Panc1 (cell line): ENCODE measurements around the gene PAFAH1B1. TPM values are rescaled to one million over a fixed set of nuclear protein-coding genes. Genes with fewer than 3 reads are reported as not detected.

Experiments
- ATAC-seq: fragments of 200-7000 bp; cut with Tn5 transposase; 2 replicates; pipeline ENCODE4 v1.9.1; 2020; ENCODE audit warnings: mild to moderate bottlenecking, moderate library complexity
- BruUV-seq: library from RNA; stranded (reverse); fragments of 400-500 nt; replicated peaks from 2 replicates; lab custom pipeline; 2021; lab: Mats Ljungman, UMichigan
- CTCF ChIA-PET: fragments of 300-600 bp; sonication (Branson Sonifier 250); formaldehyde crosslinking; loops from one replicate; lab custom pipeline; 2022; ENCODE audit warnings: antibody characterized with exemption; lab: Charles Lee
- POLR2A ChIA-PET: fragments of 300-600 bp; sonication (Branson Sonifier 250); formaldehyde crosslinking; loops from one replicate; lab custom pipeline; 2022; ENCODE audit warnings: antibody characterized with exemption; lab: Charles Lee
- DNase-seq: peaks from one replicate; pipeline ENCODE4 v3.0.0-alpha.2; 2010; ENCODE audit warnings: low read depth, low spot score
- H3K27ac ChIP-seq: 2 replicates; pipeline ENCODE4 v1.5.1; 2011; ENCODE audit warnings: mild to moderate bottlenecking, low read length, inconsistent platforms
- H3K27me3 ChIP-seq: fragments of 200-500 bp; sonication (Bioruptor generic); 2 replicates; pipeline ENCODE4 v1.6.0; 2014; ENCODE audit warnings: low read length, inconsistent platforms; ENCODE audit not compliant: control insufficient read depth, insufficient read depth
- H3K36me3 ChIP-seq: fragments of 200-500 bp; sonication (Bioruptor generic); 2 replicates; pipeline ENCODE4 v1.5.1; 2014; ENCODE audit warnings: inconsistent platforms, mild to moderate bottlenecking, low read length, moderate library complexity; ENCODE audit not compliant: control insufficient read depth, insufficient read depth
- H3K4me1 ChIP-seq: 2 replicates; pipeline ENCODE4 v1.5.1; 2011; ENCODE audit warnings: inconsistent platforms, mild to moderate bottlenecking, low read length, moderate library complexity; ENCODE audit not compliant: control insufficient read depth, insufficient read depth
- H3K4me3 ChIP-seq, 2 experiments: 2 replicates each; pipeline ENCODE4 v1.5.1; 2011 to 2012; ENCODE audit warnings: low read depth in 2 of 2, low read length in 2 of 2, mild to moderate bottlenecking in 2 of 2, inconsistent platforms in 1 of 2, moderate library complexity in 1 of 2
- H3K9me3 ChIP-seq: fragments of 200-500 bp; sonication (Bioruptor generic); 2 replicates; pipeline ENCODE4 v1.5.1; 2014; ENCODE audit warnings: low read depth, mild to moderate bottlenecking, inconsistent platforms, low read length, moderate library complexity; ENCODE audit not compliant: control insufficient read depth, insufficient read depth
- POLR2AphosphoS5 ChIP-seq: IDR thresholded peaks from 2 replicates; pipeline ENCODE4 v1.6.1; 2012; ENCODE audit warnings: mild to moderate bottlenecking, low read depth, low read length, moderate library complexity
- SIN3A ChIP-seq: IDR thresholded peaks from 2 replicates; pipeline ENCODE4 v1.6.1; 2012; ENCODE audit warnings: low read depth, mild to moderate bottlenecking, low read length, moderate library complexity, borderline replicate concordance; ENCODE audit not compliant: insufficient read depth
- TCF7L2 ChIP-seq: IDR thresholded peaks from 2 replicates; pipeline ENCODE4 v1.6.1; 2011; ENCODE audit warnings: mild to moderate bottlenecking, low read depth, low read length, inconsistent platforms
- in situ Hi-C: cut with HindIII; loops from 2 replicates; pipeline ENCODE4 v1.10.0; 2016; ENCODE audit warnings: low sequenced_read_pairs, low pct_unique_long_range_greater_than_20kb
- intact Hi-C: fragments of 100-400 bp; cut with micrococcal nuclease; formaldehyde crosslinking; loops from one replicate; pipeline ENCODE4 v1.10.0; 2022; ENCODE audit not compliant: unreplicated experiment
- total RNA-seq: library from RNA; stranded (reverse); gene quantifications from one replicate; pipeline ENCODE4 v1.2.1, GENCODE V29; 2021; ENCODE audit not compliant: unreplicated experiment
- TF ChIP-seq, protein P1 (sequence below), 2 experiments: IDR thresholded peaks; 2 replicates each; pipeline ENCODE4 v1.6.1; 2011 to 2012; ENCODE audit warnings: low read depth in 2 of 2, control low read depth in 1 of 2, low read length in 1 of 2, mild to moderate bottlenecking in 1 of 2, moderate library complexity in 1 of 2; ENCODE audit not compliant: insufficient read depth in 1 of 2
- TF ChIP-seq, protein P2 (sequence below): fragments of 450-650 bp; IDR thresholded peaks from 2 replicates; pipeline ENCODE4 v1.5.1; 2017; ENCODE audit warnings: mild to moderate bottlenecking

The PAFAH1B1 gene
- total RNA-seq, 1 experiment from 2014 or later = 120 TPM

DNA sequence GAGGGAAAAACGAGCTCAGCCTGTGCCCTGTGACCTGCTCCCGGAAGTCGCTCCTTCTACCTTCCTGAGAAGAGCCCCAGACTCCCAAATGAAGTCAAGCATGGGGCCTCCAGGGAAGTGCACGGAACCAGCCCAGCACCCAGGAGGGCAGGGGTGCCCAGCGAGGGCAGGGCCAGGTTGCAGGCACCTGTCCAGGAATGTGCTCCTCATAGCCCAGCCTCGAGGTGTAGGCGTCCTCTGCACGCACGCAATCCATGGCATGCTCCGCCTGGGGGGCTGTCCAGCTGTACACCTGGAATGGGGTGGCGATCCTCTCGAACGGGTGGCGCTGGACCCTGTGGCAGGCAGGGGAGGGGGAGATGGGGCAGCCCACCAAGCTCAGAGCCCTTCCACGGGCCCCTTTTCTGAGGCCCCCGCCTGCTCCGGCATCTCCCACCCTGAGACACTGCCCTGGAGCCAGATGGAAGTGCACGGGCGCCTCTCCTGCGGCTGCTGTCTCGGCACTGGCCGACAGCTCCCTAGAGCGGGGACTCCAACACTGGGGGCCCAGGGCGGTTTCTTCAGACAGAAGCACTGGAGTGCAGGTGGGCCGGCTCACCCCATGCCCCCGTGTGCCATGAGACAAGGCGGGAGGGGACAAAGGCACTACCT is 107.2 kb downstream of the PAFAH1B1 start:
- no TSS peak for BruUV-seq
- no peak overlapping the region for H3K4me3 ChIP-seq
- no peaks in the 10 kb centered on the region for H3K27me3 ChIP-seq
- POLR2A ChIA-PET = no interaction called here
- no peaks in the 10 kb centered on the region; the same call in 1 of the 2 replicates for H3K4me1 ChIP-seq
- no peak for DNase-seq
- 0 out of 2 replicates have a peak, but pooled peaks cover 3% of the 10 kb centered on the region for H3K36me3 ChIP-seq
- in situ Hi-C loops = no loop called here
- no peak overlapping the region for H3K27ac ChIP-seq
- no peak for ATAC-seq
- intact Hi-C loops = no loop called here
- TF ChIP-seq POLR2AphosphoS5 (no peak), SIN3A (no peak), TCF7L2 (no peak)
- TF ChIP-seq, protein P1, sequence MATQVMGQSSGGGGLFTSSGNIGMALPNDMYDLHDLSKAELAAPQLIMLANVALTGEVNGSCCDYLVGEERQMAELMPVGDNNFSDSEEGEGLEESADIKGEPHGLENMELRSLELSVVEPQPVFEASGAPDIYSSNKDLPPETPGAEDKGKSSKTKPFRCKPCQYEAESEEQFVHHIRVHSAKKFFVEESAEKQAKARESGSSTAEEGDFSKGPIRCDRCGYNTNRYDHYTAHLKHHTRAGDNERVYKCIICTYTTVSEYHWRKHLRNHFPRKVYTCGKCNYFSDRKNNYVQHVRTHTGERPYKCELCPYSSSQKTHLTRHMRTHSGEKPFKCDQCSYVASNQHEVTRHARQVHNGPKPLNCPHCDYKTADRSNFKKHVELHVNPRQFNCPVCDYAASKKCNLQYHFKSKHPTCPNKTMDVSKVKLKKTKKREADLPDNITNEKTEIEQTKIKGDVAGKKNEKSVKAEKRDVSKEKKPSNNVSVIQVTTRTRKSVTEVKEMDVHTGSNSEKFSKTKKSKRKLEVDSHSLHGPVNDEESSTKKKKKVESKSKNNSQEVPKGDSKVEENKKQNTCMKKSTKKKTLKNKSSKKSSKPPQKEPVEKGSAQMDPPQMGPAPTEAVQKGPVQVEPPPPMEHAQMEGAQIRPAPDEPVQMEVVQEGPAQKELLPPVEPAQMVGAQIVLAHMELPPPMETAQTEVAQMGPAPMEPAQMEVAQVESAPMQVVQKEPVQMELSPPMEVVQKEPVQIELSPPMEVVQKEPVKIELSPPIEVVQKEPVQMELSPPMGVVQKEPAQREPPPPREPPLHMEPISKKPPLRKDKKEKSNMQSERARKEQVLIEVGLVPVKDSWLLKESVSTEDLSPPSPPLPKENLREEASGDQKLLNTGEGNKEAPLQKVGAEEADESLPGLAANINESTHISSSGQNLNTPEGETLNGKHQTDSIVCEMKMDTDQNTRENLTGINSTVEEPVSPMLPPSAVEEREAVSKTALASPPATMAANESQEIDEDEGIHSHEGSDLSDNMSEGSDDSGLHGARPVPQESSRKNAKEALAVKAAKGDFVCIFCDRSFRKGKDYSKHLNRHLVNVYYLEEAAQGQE (IDR thresholded peaks at IDR 0.05; ENCODE audit: insufficient read depth in 1 of 2, low read depth in 2 of 2, low read length in 1 of 2) = no peak
- TF ChIP-seq, protein P2, sequence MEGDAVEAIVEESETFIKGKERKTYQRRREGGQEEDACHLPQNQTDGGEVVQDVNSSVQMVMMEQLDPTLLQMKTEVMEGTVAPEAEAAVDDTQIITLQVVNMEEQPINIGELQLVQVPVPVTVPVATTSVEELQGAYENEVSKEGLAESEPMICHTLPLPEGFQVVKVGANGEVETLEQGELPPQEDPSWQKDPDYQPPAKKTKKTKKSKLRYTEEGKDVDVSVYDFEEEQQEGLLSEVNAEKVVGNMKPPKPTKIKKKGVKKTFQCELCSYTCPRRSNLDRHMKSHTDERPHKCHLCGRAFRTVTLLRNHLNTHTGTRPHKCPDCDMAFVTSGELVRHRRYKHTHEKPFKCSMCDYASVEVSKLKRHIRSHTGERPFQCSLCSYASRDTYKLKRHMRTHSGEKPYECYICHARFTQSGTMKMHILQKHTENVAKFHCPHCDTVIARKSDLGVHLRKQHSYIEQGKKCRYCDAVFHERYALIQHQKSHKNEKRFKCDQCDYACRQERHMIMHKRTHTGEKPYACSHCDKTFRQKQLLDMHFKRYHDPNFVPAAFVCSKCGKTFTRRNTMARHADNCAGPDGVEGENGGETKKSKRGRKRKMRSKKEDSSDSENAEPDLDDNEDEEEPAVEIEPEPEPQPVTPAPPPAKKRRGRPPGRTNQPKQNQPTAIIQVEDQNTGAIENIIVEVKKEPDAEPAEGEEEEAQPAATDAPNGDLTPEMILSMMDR = no peak
- CTCF ChIA-PET = no interaction called here
- H3K9me3 ChIP-seq = no peaks in the 10 kb centered on the region

DNA sequence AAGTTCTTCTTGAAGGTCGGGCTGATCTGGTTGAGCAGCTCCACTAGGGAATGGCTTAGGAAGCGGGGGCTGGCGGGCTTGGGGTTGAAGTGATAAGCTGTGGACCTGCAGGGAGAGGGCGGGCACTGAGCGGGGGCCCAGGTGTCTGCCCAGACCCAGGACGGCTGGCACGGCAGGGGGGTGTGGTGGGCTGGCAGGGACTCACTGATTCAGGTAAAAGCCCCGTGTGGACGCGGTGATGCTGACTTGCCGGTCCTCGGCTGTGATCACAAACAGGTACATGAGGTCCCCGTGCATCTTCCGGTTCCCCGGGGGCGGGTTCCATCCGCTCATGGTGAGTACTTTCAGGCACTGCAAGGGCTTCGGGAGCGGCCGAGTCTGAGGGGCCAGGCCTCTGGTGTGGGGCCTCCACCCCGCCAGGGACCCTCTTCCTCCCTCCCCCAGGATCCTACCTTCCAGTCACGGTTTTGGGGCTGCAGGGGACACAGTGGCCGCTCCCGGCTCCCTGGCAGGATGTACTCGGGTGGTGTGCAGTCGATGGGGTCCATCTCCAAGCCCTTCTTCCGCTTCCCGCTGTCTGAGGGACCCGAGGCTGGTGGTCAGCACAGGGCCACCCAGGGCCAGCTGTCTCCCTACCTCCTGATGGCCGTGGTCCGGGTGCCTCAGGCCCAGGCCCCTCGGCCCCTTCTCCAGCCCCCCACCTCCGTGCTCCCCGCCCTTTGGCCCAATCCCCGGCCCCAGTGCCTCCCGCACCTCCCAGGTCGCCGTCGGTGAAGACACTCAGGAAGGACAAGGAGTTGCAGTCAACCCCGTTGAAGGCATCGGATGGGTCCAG is 107.9 kb downstream of the PAFAH1B1 start:
- BruUV-seq = no TSS peak

More for the DNA sequence above, 107.9 kb downstream of the PAFAH1B1 start:
- H3K9me3 ChIP-seq = no peaks in the 10 kb centered on the region
- no peaks in the 10 kb centered on the region; the same call in 1 of the 2 replicates for H3K4me1 ChIP-seq
- intact Hi-C loops (no loop called here), in situ Hi-C loops (no loop called here)
- no peaks in the 10 kb centered on the region for H3K27me3 ChIP-seq
- DNase-seq = no peak
- no peak overlapping the region for H3K27ac ChIP-seq
- ChIA-PET CTCF (no interaction called here), POLR2A (no interaction called here)
- H3K4me3 ChIP-seq = no peak overlapping the region
- 0 out of 2 replicates have a peak, but pooled peaks cover 3% of the 10 kb centered on the region for H3K36me3 ChIP-seq
- ATAC-seq = no peak
- TF ChIP-seq, protein P2 = no peak
- TF ChIP-seq POLR2AphosphoS5 (no peak), TCF7L2 (no peak), SIN3A (no peak)
